ENCODE data around the gene NCK1.

The NCK1 gene

GRCh38 chr3:136916223-136916622 is 54.2 kb downstream of the NCK1 start:
- no peak for TF ChIP-seq TOX (CRISPR knock-in tag; IDR thresholded peaks at IDR 0.05; ENCODE audit: borderline replicate concordance)
- no peak for TF ChIP-seq ZNF70 (CRISPR knock-in tag; IDR thresholded peaks at IDR 0.05)
- no peak for TF ChIP-seq CSDC2 (CRISPR knock-in tag; IDR thresholded peaks at IDR 0.05)
- no peak for TF ChIP-seq ZFP3 (CRISPR knock-in tag; IDR thresholded peaks at IDR 0.05)
- no peak for TF ChIP-seq TCF4 (CRISPR knock-in tag; IDR thresholded peaks at IDR 0.05; ENCODE audit: borderline replicate concordance)
- no peak for TF ChIP-seq CREB5 (CRISPR knock-in tag; IDR thresholded peaks at IDR 0.05; ENCODE audit: low read depth)
- TF ChIP-seq GLIS3 (CRISPR knock-in tag; IDR thresholded peaks at IDR 0.05): no peak
- TF ChIP-seq ZC3H10 (CRISPR knock-in tag; IDR thresholded peaks at IDR 0.05): no peak

GRCh38 chr3:136919799-136920580 is 58.0 kb downstream of the NCK1 start:
- no peak for TF ChIP-seq ESRRG (CRISPR knock-in tag; IDR thresholded peaks at IDR 0.05)
- no peak for TF ChIP-seq ZFP30 (CRISPR knock-in tag; IDR thresholded peaks at IDR 0.05)
- no peak for TF ChIP-seq SNAI2 (CRISPR knock-in tag; IDR thresholded peaks at IDR 0.05)
- no peak for TF ChIP-seq BACH2 (CRISPR knock-in tag; IDR thresholded peaks at IDR 0.05; ENCODE audit: borderline replicate concordance)
- TF ChIP-seq TOX (CRISPR knock-in tag; IDR thresholded peaks at IDR 0.05; ENCODE audit: borderline replicate concordance): no peak
- no peak for TF ChIP-seq ZC3H10 (CRISPR knock-in tag; IDR thresholded peaks at IDR 0.05)
- TF ChIP-seq ZNF8 (CRISPR knock-in tag; IDR thresholded peaks at IDR 0.05): no peak
- no peak for TF ChIP-seq ARNTL (CRISPR knock-in tag; IDR thresholded peaks at IDR 0.05; ENCODE audit: borderline replicate concordance, low read depth)
- no peak for ATAC-seq

More at GRCh38 chr3:136916223-136916622, 54.2 kb downstream of the NCK1 start:
- ATAC-seq: no peak

GRCh38 chr3:136920904-136921611 is 59.0 kb downstream of the NCK1 start:
- no peak for TF ChIP-seq TCF4 (CRISPR knock-in tag; IDR thresholded peaks at IDR 0.05; ENCODE audit: borderline replicate concordance)
- TF ChIP-seq CREB5 (CRISPR knock-in tag; IDR thresholded peaks at IDR 0.05; ENCODE audit: low read depth): no peak
- TF ChIP-seq ZC3H10 (CRISPR knock-in tag; IDR thresholded peaks at IDR 0.05): no peak
- no peak for TF ChIP-seq POU6F1 (CRISPR knock-in tag; IDR thresholded peaks at IDR 0.05; ENCODE audit: borderline replicate concordance, low read depth)
- TF ChIP-seq CSRNP3 (CRISPR knock-in tag; IDR thresholded peaks at IDR 0.05): no peak
- TF ChIP-seq ZFP30 (CRISPR knock-in tag; IDR thresholded peaks at IDR 0.05): no peak
- TF ChIP-seq TOX (CRISPR knock-in tag; IDR thresholded peaks at IDR 0.05; ENCODE audit: borderline replicate concordance): no peak
- TF ChIP-seq ZNF8 (CRISPR knock-in tag; IDR thresholded peaks at IDR 0.05): no peak
- no peak for TF ChIP-seq GLIS3 (CRISPR knock-in tag; IDR thresholded peaks at IDR 0.05)
- no peak for TF ChIP-seq PPARA (CRISPR knock-in tag; IDR thresholded peaks at IDR 0.05; ENCODE audit: borderline replicate concordance)
- TF ChIP-seq ZNF70 (CRISPR knock-in tag; IDR thresholded peaks at IDR 0.05): no peak
- no peak for TF ChIP-seq PATZ1 (CRISPR knock-in tag; IDR thresholded peaks at IDR 0.05; ENCODE audit: borderline replicate concordance)
- TF ChIP-seq ZFP3 (CRISPR knock-in tag; IDR thresholded peaks at IDR 0.05): no peak
- no peak for TF ChIP-seq RARB (CRISPR knock-in tag; IDR thresholded peaks at IDR 0.05)
- TF ChIP-seq TSHZ2 (CRISPR knock-in tag; IDR thresholded peaks at IDR 0.05): no peak
- TF ChIP-seq ZNF565 (CRISPR knock-in tag; conservative IDR thresholded peaks at IDR 0.05; ENCODE audit: low read depth): no peak
- TF ChIP-seq CSDC2 (CRISPR knock-in tag; IDR thresholded peaks at IDR 0.05): no peak
- TF ChIP-seq BACH2 (CRISPR knock-in tag; IDR thresholded peaks at IDR 0.05; ENCODE audit: borderline replicate concordance): no peak
- TF ChIP-seq SNAI2 (CRISPR knock-in tag; IDR thresholded peaks at IDR 0.05): no peak
- no peak for ATAC-seq
